ENCODE results near the gene PCSK1N.
"Not testable (repeated sequence)": the region's sequence is repeated elsewhere in the genome, so short reads cannot be mapped to it uniquely, and the experiment has no call there.

PCSK1N gene

GRCh38 chrX:48824066-48824465 lies 11.3 kb downstream of the PCSK1N start:
- Histone ChIP-seq H3K27me3 (ENCODE audit: control insufficient read depth, insufficient read depth, low read length, poor library complexity, severe bottlenecking) (no peaks in the 10 kb centered on the region), H3K4me3 (ENCODE audit: insufficient read depth, low read depth, low read length) (no peak overlapping the region), H3K9me3 (ENCODE audit: control insufficient read depth, low read length) (no peaks in the 10 kb centered on the region), H3K27ac (ENCODE audit: insufficient read depth, low read depth, low read length, poor library complexity, severe bottlenecking) (no peak overlapping the region), H3K4me1 (ENCODE audit: control insufficient read depth, insufficient read depth, low read length) (no peaks in the 10 kb centered on the region), H3K36me3 (ENCODE audit: control insufficient read depth, insufficient read depth, low read length) (peaks cover 12% of the 10 kb centered on the region)
- 94% methylated on average over 6 to 8 of the region's 8 CpGs for WGBS, 2 experiments

- no peaks in the 10 kb centered on the region for H3K27me3 ChIP-seq (ENCODE audit: control insufficient read depth, insufficient read depth, low read length, poor library complexity, severe bottlenecking)
- no peaks in the 10 kb centered on the region for H3K9me3 ChIP-seq (ENCODE audit: control insufficient read depth, low read length)
- H3K27ac ChIP-seq (ENCODE audit: insufficient read depth, low read depth, low read length, poor library complexity, severe bottlenecking), result no peak overlapping the region
- peaks cover 12% of the 10 kb centered on the region for H3K36me3 ChIP-seq (ENCODE audit: control insufficient read depth, insufficient read depth, low read length)
- 89 to 90% methylated on average over 6 of the region's 6 CpGs for WGBS, 2 experiments
- H3K4me1 ChIP-seq (ENCODE audit: control insufficient read depth, insufficient read depth, low read length), result no peaks in the 10 kb centered on the region
- no peak overlapping the region for H3K4me3 ChIP-seq (ENCODE audit: insufficient read depth, low read depth, low read length)
Measured at GRCh38 chrX:48823053-48823452, 12.4 kb downstream of the PCSK1N start.

- H3K4me3 ChIP-seq (ENCODE audit: insufficient read depth, low read depth, low read length); H3K36me3 ChIP-seq (ENCODE audit: control insufficient read depth, insufficient read depth, low read length); H3K9me3 ChIP-seq (ENCODE audit: control insufficient read depth, low read length); H3K4me1 ChIP-seq (ENCODE audit: control insufficient read depth, insufficient read depth, low read length); H3K27ac ChIP-seq (ENCODE audit: insufficient read depth, low read depth, low read length, poor library complexity, severe bottlenecking); H3K27me3 ChIP-seq (ENCODE audit: control insufficient read depth, insufficient read depth, low read length, poor library complexity, severe bottlenecking): not testable (repeated sequence)
- WGBS, 2 experiments, result 91 to 95% methylated on average over 9 of the region's 9 CpGs
Measured at GRCh38 chrX:48819394-48819793, 16.0 kb downstream of the PCSK1N start.

GRCh38 chrX:48818866-48819265 lies 16.5 kb downstream of the PCSK1N start:
- H3K27me3 ChIP-seq (ENCODE audit: control insufficient read depth, insufficient read depth, low read length, poor library complexity, severe bottlenecking), result no peaks in the 10 kb centered on the region
- peaks cover 8% of the 10 kb centered on the region for H3K36me3 ChIP-seq (ENCODE audit: control insufficient read depth, insufficient read depth, low read length)
- H3K9me3 ChIP-seq (ENCODE audit: control insufficient read depth, low read length), result no peaks in the 10 kb centered on the region
- H3K4me3 ChIP-seq (ENCODE audit: insufficient read depth, low read depth, low read length), result no peak overlapping the region
- 95 to 97% methylated on average over 4 of the region's 4 CpGs for WGBS, 2 experiments
- H3K27ac ChIP-seq (ENCODE audit: insufficient read depth, low read depth, low read length, poor library complexity, severe bottlenecking), result no peak overlapping the region
- H3K4me1 ChIP-seq (ENCODE audit: control insufficient read depth, insufficient read depth, low read length), result no peaks in the 10 kb centered on the region

GRCh38 chrX:48818098-48818497 lies 17.3 kb downstream of the PCSK1N start:
- no peaks in the 10 kb centered on the region for H3K9me3 ChIP-seq (ENCODE audit: control insufficient read depth, low read length)
- no peaks in the 10 kb centered on the region for H3K27me3 ChIP-seq (ENCODE audit: control insufficient read depth, insufficient read depth, low read length, poor library complexity, severe bottlenecking)
- peaks cover 3% of the 10 kb centered on the region for H3K36me3 ChIP-seq (ENCODE audit: control insufficient read depth, insufficient read depth, low read length)
- no peaks in the 10 kb centered on the region for H3K4me1 ChIP-seq (ENCODE audit: control insufficient read depth, insufficient read depth, low read length)
- H3K4me3 ChIP-seq (ENCODE audit: insufficient read depth, low read depth, low read length), result no peak overlapping the region
- 94 to 97% methylated on average over 16 of the region's 16 CpGs for WGBS, 2 experiments
- H3K27ac ChIP-seq (ENCODE audit: insufficient read depth, low read depth, low read length, poor library complexity, severe bottlenecking), result no peak overlapping the region

- Histone ChIP-seq H3K9me3 (ENCODE audit: control insufficient read depth, low read length) (no peaks in the 10 kb centered on the region), H3K27ac (ENCODE audit: insufficient read depth, low read depth, low read length, poor library complexity, severe bottlenecking) (no peak overlapping the region), H3K4me3 (ENCODE audit: insufficient read depth, low read depth, low read length) (no peak overlapping the region), H3K4me1 (ENCODE audit: control insufficient read depth, insufficient read depth, low read length) (no peaks in the 10 kb centered on the region), H3K27me3 (ENCODE audit: control insufficient read depth, insufficient read depth, low read length, poor library complexity, severe bottlenecking) (no peaks in the 10 kb centered on the region), H3K36me3 (ENCODE audit: control insufficient read depth, insufficient read depth, low read length) (peaks cover 3% of the 10 kb centered on the region)
- 92 to 97% methylated on average over 18 of the region's 18 CpGs for WGBS, 2 experiments
Measured at GRCh38 chrX:48816014-48816810, 19.2 kb downstream of the PCSK1N start.

GRCh38 chrX:48815266-48815665 lies 20.1 kb downstream of the PCSK1N start:
- H3K4me1 ChIP-seq (ENCODE audit: control insufficient read depth, insufficient read depth, low read length), result no peaks in the 10 kb centered on the region
- 87 to 97% methylated on average over 7 to 8 of the region's 8 CpGs for WGBS, 2 experiments
- H3K4me3 ChIP-seq (ENCODE audit: insufficient read depth, low read depth, low read length), result no peak overlapping the region
- H3K36me3 ChIP-seq (ENCODE audit: control insufficient read depth, insufficient read depth, low read length), result peaks cover 3% of the 10 kb centered on the region
- H3K27me3 ChIP-seq (ENCODE audit: control insufficient read depth, insufficient read depth, low read length, poor library complexity, severe bottlenecking), result no peaks in the 10 kb centered on the region
- H3K9me3 ChIP-seq (ENCODE audit: control insufficient read depth, low read length), result no peaks in the 10 kb centered on the region
- H3K27ac ChIP-seq (ENCODE audit: insufficient read depth, low read depth, low read length, poor library complexity, severe bottlenecking), result no peak overlapping the region

GRCh38 chrX:48814722-48815121 lies 20.7 kb downstream of the PCSK1N start:
- H3K9me3 ChIP-seq (ENCODE audit: control insufficient read depth, low read length), result no peaks in the 10 kb centered on the region
- H3K4me3 ChIP-seq (ENCODE audit: insufficient read depth, low read depth, low read length), result no peak overlapping the region
- 96% methylated on average over 8 of the region's 8 CpGs for WGBS, 2 experiments
- H3K4me1 ChIP-seq (ENCODE audit: control insufficient read depth, insufficient read depth, low read length), result no peaks in the 10 kb centered on the region
- H3K27me3 ChIP-seq (ENCODE audit: control insufficient read depth, insufficient read depth, low read length, poor library complexity, severe bottlenecking), result no peaks in the 10 kb centered on the region
- peaks cover 3% of the 10 kb centered on the region for H3K36me3 ChIP-seq (ENCODE audit: control insufficient read depth, insufficient read depth, low read length)
- no peak overlapping the region for H3K27ac ChIP-seq (ENCODE audit: insufficient read depth, low read depth, low read length, poor library complexity, severe bottlenecking)

GRCh38 chrX:48813644-48814043 lies 21.8 kb downstream of the PCSK1N start:
- Histone ChIP-seq H3K9me3 (ENCODE audit: control insufficient read depth, low read length) (no peaks in the 10 kb centered on the region), H3K27me3 (ENCODE audit: control insufficient read depth, insufficient read depth, low read length, poor library complexity, severe bottlenecking) (no peaks in the 10 kb centered on the region), H3K36me3 (ENCODE audit: control insufficient read depth, insufficient read depth, low read length) (peaks cover 3% of the 10 kb centered on the region), H3K4me3 (ENCODE audit: insufficient read depth, low read depth, low read length) (no peak overlapping the region), H3K27ac (ENCODE audit: insufficient read depth, low read depth, low read length, poor library complexity, severe bottlenecking) (no peak overlapping the region), H3K4me1 (ENCODE audit: control insufficient read depth, insufficient read depth, low read length) (no peaks in the 10 kb centered on the region)
- WGBS, 2 experiments, result 92 to 96% methylated on average over 8 of the region's 8 CpGs

GRCh38 chrX:48806081-48806480 lies 29.3 kb downstream of the PCSK1N start:
- H3K4me3 ChIP-seq (ENCODE audit: insufficient read depth, low read depth, low read length), result no peak overlapping the region

GRCh38 chrX:48802905-48803200 lies 32.6 kb downstream of the PCSK1N start:
- peak overlapping the region; percentile 57 for H3K4me3 ChIP-seq (ENCODE audit: insufficient read depth, low read depth, low read length)
- 57 to 64% methylated on average over 4 of the region's 4 CpGs for WGBS, 2 experiments
- no peaks in the 10 kb centered on the region for H3K27me3 ChIP-seq (ENCODE audit: control insufficient read depth, insufficient read depth, low read length, poor library complexity, severe bottlenecking)
- H3K4me1 ChIP-seq (ENCODE audit: control insufficient read depth, insufficient read depth, low read length), result no peaks in the 10 kb centered on the region
- no peaks in the 10 kb centered on the region for H3K9me3 ChIP-seq (ENCODE audit: control insufficient read depth, low read length)
- no peak overlapping the region for H3K27ac ChIP-seq (ENCODE audit: insufficient read depth, low read depth, low read length, poor library complexity, severe bottlenecking)
- H3K36me3 ChIP-seq (ENCODE audit: control insufficient read depth, insufficient read depth, low read length), result no peaks in the 10 kb centered on the region

More at GRCh38 chrX:48806081-48806480, 29.3 kb downstream of the PCSK1N start:
- WGBS, 2 experiments, result 93 to 94% methylated on average over 4 of the region's 4 CpGs
- Histone ChIP-seq H3K36me3 (ENCODE audit: control insufficient read depth, insufficient read depth, low read length) (no peaks in the 10 kb centered on the region), H3K27me3 (ENCODE audit: control insufficient read depth, insufficient read depth, low read length, poor library complexity, severe bottlenecking) (no peaks in the 10 kb centered on the region), H3K27ac (ENCODE audit: insufficient read depth, low read depth, low read length, poor library complexity, severe bottlenecking) (no peak overlapping the region), H3K4me1 (ENCODE audit: control insufficient read depth, insufficient read depth, low read length) (no peaks in the 10 kb centered on the region), H3K9me3 (ENCODE audit: control insufficient read depth, low read length) (no peaks in the 10 kb centered on the region)
